ENCODE results near the gene IFNLR1. TPM values are rescaled to one million over a fixed set of nuclear protein-coding genes. Genes with fewer than 3 reads are reported as not detected.

The IFNLR1 gene
- total RNA-seq, 1 experiment from 2014 or later = 9.6 TPM

DNA sequence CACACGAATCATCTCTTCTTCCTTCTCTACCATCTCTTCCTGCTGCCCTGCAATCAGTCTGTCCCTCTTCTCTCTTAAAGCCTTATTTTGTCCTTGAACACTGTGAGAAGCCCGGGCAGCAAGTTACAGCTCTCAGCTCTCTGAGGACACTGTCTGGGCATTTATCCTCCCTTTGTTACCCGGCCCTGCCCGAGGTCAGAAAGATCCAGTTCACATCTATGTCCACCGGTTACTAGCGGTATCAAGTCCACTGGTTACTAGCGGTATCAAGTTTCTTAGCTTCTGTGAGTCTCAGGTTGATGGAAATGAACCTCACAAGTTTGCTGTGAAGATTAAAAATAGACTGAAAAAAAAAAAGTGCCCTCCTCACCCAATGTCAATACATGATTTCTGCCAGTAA, 18.8 kb downstream of the IFNLR1 start:
- Mint-ChIP-seq H3K4me1 (peaks cover 0 to 3% of the 10 kb centered on the region in 2 experiments; a peak in 2 of 4 replicates), H3K36me3 (ENCODE audit: insufficient read depth in 1 of 3, low read depth in 3 of 3) (peaks cover 8 to 52% (median 29%) of the 10 kb centered on the region in 3 experiments; a peak in 6 of 7 replicates), H3K27me3 (ENCODE audit: low read depth) (no peaks in the 10 kb centered on the region), H3K27ac (no peak overlapping the region), H3K4me3 (no peak overlapping the region; a peak in 1 of 5 replicates), H3K9me3 (no peaks in the 10 kb centered on the region)
- Histone ChIP-seq H2AFZ (ENCODE audit: low read length) (no peak overlapping the region), H3K4me2 (ENCODE audit: insufficient read depth, insufficient read length, low read length) (no peak overlapping the region), H2BK12ac (ENCODE audit: insufficient read length, low read depth, low read length) (no peak overlapping the region), H3K79me2 (ENCODE audit: insufficient read depth, low read length) (no peaks in the 10 kb centered on the region), H2BK20ac (ENCODE audit: low read depth, low read length, poor library complexity, severe bottlenecking) (no peak overlapping the region), H3K14ac (ENCODE audit: insufficient read depth, low read length) (no peak overlapping the region), H2BK15ac (ENCODE audit: low read depth, low read length) (no peak overlapping the region), H2BK5ac (ENCODE audit: insufficient read length, low read length) (no peak overlapping the region), H3T11ph (ENCODE audit: low read length) (no peak overlapping the region), H3K27me3 (ENCODE audit: insufficient read depth, low read length) (no peaks in the 10 kb centered on the region), H3K23me2 (ENCODE audit: insufficient read length, low read depth, low read length, poor library complexity, severe bottlenecking) (no peaks in the 10 kb centered on the region), H3K79me1 (ENCODE audit: insufficient read depth, low read depth, low read length, poor library complexity, severe bottlenecking) (no peaks in the 10 kb centered on the region), H3K9ac (ENCODE audit: extremely low read depth, insufficient read length, low read length) (no peak overlapping the region), H4K8ac (replicated peaks; ENCODE audit: insufficient read length, low read depth, low read length) (no peak overlapping the region), H4K20me1 (ENCODE audit: control insufficient read depth, insufficient read depth, insufficient read length) (no peaks in the 10 kb centered on the region), H3K56ac (ENCODE audit: insufficient read length, low read depth, low read length) (no peak overlapping the region), H3K27ac (ENCODE audit: insufficient read length, low read depth, low read length) (no peak overlapping the region), H3K9me3 (ENCODE audit: control insufficient read depth, low read depth, low read length) (no peaks in the 10 kb centered on the region), H3K23ac (ENCODE audit: insufficient read length, low read depth, low read length) (no peak overlapping the region), H3K4me1 (ENCODE audit: insufficient read depth, low read length) (no peaks in the 10 kb centered on the region), H3K4ac (ENCODE audit: low read depth, low read length) (no peak overlapping the region), H3K18ac (ENCODE audit: insufficient read length, low read depth, low read length) (no peak overlapping the region), H4K91ac (ENCODE audit: insufficient read length, low read depth, low read length) (no peak overlapping the region), H4K5ac (ENCODE audit: insufficient read length, low read depth, low read length) (no peak overlapping the region), H2AK5ac (ENCODE audit: insufficient read length, low read length) (no peak overlapping the region), H2BK120ac (ENCODE audit: low read depth, low read length, poor library complexity, severe bottlenecking) (no peak overlapping the region)
- no peak for TF ChIP-seq CTCF (conservative IDR thresholded peaks at IDR 0.05)
- 100% methylated on average over 1 of the region's 7 CpGs for WGBS (ENCODE audit: extremely low coverage, insufficient read length, low lambda C conversion rate)
- no peak for DNase-seq

All from H9 (cell line).